ENCODE measurements around the gene SRCAP. TPM values are rescaled to one million over a fixed set of nuclear protein-coding genes. Genes with fewer than 3 reads are reported as not detected.

The SRCAP gene
- total and polyA plus RNA-seq, 7 donors = 2.4 to 39.1 (median 14.3) TPM

DNA sequence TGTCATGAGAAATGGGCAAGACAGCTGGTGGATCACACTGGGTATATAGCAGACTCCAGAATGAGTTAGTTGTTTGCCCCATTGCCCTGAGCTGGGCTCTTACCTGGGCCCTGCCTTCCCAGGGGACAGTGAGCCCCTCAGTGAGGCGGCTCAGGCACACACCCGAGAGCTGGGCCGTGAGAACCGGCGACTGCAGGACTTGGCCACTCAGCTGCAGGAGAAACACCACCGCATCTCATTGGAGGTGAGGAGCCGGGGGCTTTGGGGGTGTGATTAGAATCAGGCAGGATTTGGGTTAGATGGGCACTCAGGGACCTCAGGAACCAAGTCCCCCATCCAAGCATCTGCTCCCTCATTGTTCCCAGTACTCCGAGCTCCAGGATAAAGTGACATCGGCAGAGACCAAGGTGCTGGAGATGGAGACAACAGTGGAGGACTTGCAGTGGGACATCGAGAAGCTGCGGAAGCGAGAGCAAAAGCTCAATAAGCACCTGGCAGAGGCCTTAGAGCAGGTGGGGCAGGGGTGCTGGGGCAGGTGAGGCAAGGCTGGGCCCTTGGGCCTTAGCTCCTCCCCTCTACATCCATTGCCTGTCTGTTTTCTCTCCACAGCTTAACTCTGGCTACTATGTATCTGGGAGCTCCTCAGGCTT, 66.0 kb downstream of the SRCAP start:
- H3K4me1 ChIP-seq = peaks cover 0 to 33% (median 31%) of the 10 kb centered on the region in 4 donors
- no peaks in the 10 kb centered on the region for H3K9me3 ChIP-seq
- H3K4me3 ChIP-seq = no peak overlapping the region
- no peak overlapping the region for H3K27ac ChIP-seq
- no peaks in the 10 kb centered on the region for H3K27me3 ChIP-seq
- DNase-seq = no peak
- intact Hi-C loops (cut with DNase I) = loop anchor here (5.0 kb wide), 1 partner anchor 127 kb away; the partner anchor contains the start of gene BCL7C
- TF ChIP-seq POLR2A (IDR thresholded peaks at IDR 0.05) (no peak), POLR2AphosphoS5 (IDR thresholded peaks at IDR 0.05) (no peak), CTCF (IDR thresholded peaks at IDR 0.05) (no peak), EP300 (IDR thresholded peaks at IDR 0.05) (no peak)
- whole genome bisulfite sequencing, 2 donors = 95 to 98% methylated on average over 12 of the region's 12 CpGs
- H3K36me3 ChIP-seq = peaks cover 57 to 68% (median 58%) of the 10 kb centered on the region in 4 donors

- H3K36me3 ChIP-seq = peaks cover 68 to 82% (median 70%) of the 10 kb centered on the region in 4 donors
- WGBS, 2 donors = 92 to 95% methylated on average over 29 of the region's 29 CpGs
- TF ChIP-seq CTCF (IDR thresholded peaks at IDR 0.05) (no peak), EP300 (IDR thresholded peaks at IDR 0.05) (no peak), POLR2A (IDR thresholded peaks at IDR 0.05) (no peak), POLR2AphosphoS5 (IDR thresholded peaks at IDR 0.05) (no peak)
These were observed 67.4 kb downstream of the SRCAP start for GRCh38 chr16:30766206-30766932.

DNA sequence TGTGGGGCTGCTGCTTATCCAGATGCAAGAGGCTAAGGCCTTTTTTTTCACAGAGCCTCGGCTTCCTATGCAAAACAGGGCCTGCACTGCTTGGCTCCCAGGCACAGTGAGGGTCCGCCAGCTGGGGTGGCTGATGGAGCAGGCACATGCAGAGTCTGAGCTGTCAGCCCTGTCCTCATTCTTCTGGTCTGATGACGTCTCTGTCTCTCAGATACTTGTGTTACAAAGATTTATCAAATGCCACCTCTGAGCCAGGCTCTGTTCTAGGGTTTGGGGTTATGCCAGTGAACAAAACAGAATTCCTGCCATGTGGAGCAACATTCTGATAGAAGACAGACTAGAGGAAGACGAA, 67.9 kb downstream of the SRCAP start:
- intact Hi-C loops (cut with DNase I) = no loop called here
- H3K9me3 ChIP-seq = no peaks in the 10 kb centered on the region
- TF ChIP-seq POLR2A (IDR thresholded peaks at IDR 0.05) (no peak), CTCF (IDR thresholded peaks at IDR 0.05) (no peak), EP300 (IDR thresholded peaks at IDR 0.05) (no peak), POLR2AphosphoS5 (IDR thresholded peaks at IDR 0.05) (no peak)
- H3K4me1 ChIP-seq = peaks cover 0 to 20% (median 18%) of the 10 kb centered on the region in 4 donors
- H3K4me3 ChIP-seq = no peak overlapping the region
- WGBS, 2 donors = 87 to 88% methylated on average over 4 of the region's 4 CpGs
- H3K27ac ChIP-seq = no peak overlapping the region
- no peak for DNase-seq
- no peaks in the 10 kb centered on the region for H3K27me3 ChIP-seq
- H3K36me3 ChIP-seq = peaks cover 72 to 88% (median 74%) of the 10 kb centered on the region in 4 donors

More at GRCh38 chr16:30766206-30766932, 67.4 kb downstream of the SRCAP start:
- Histone ChIP-seq H3K27me3 (no peaks in the 10 kb centered on the region), H3K27ac (no peak overlapping the region), H3K4me1 (peaks cover 0 to 22% (median 21%) of the 10 kb centered on the region in 4 donors), H3K9me3 (no peaks in the 10 kb centered on the region), H3K4me3 (no peak overlapping the region)
- intact Hi-C loops (cut with DNase I) = no loop called here
- no peak for DNase-seq

DNA sequence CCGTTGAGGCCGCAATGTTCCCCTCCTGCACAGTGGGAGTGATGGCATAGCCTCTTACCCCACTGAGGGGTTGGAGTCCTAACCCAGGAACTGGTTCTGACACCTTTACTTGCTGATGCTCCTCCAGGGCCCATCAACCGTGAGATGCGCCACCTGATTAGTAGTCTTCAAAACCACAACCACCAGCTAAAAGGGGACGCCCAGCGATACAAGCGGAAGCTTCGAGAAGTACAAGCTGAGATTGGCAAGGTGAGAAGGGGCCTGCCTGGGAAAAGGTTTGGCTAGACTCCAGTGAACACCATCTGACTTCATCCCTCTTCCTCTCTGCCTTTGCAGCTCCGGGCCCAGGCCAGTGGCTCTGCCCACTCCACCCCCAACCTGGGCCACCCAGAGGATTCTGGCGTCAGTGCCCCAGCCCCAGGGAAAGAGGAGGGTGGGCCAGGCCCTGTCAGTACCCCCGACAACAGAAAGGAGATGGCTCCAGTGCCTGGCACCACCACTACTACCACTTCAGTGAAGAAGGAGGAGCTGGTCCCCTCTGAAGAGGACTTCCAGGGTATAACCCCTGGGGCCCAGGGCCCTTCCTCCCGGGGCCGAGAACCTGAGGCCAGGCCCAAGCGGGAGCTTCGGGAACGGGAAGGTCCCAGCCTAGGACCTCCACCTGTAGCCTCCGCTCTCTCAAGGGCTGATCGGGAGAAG, 68.9 kb downstream of the SRCAP start:
- Histone ChIP-seq H3K36me3 (peaks cover 79 to 98% (median 84%) of the 10 kb centered on the region in 4 donors), H3K4me3 (no peak overlapping the region), H3K27ac (no peak overlapping the region), H3K9me3 (no peaks in the 10 kb centered on the region), H3K4me1 (peaks cover 0 to 16% (median 13%) of the 10 kb centered on the region in 4 donors), H3K27me3 (no peaks in the 10 kb centered on the region)
- intact Hi-C loops (cut with DNase I) = no loop called here
- no peak for TF ChIP-seq CTCF (IDR thresholded peaks at IDR 0.05)
- no peak for TF ChIP-seq POLR2A (IDR thresholded peaks at IDR 0.05)
- no peak for TF ChIP-seq POLR2AphosphoS5 (IDR thresholded peaks at IDR 0.05)
- no peak for TF ChIP-seq EP300 (IDR thresholded peaks at IDR 0.05)
- whole genome bisulfite sequencing, 2 donors = 92 to 93% methylated on average over 18 of the region's 18 CpGs
- DNase-seq = no peak

Measured in sigmoid colon (tissue), 7 donors.